LNCAP (cell line): Measurements from ENCODE around the gene CNTNAP2.

Source experiments
- CTCF ChIP-seq: fragments of 450-650 bp; IDR thresholded peaks from 2 replicates; pipeline ENCODE4 v1.5.1; 2017; ENCODE audit warnings: mild to moderate bottlenecking

CNTNAP2 gene

GRCh38 chr7:148332191-148333186 is 2215.9 kb downstream of the CNTNAP2 start:
- no peak for TF ChIP-seq CTCF

DNA sequence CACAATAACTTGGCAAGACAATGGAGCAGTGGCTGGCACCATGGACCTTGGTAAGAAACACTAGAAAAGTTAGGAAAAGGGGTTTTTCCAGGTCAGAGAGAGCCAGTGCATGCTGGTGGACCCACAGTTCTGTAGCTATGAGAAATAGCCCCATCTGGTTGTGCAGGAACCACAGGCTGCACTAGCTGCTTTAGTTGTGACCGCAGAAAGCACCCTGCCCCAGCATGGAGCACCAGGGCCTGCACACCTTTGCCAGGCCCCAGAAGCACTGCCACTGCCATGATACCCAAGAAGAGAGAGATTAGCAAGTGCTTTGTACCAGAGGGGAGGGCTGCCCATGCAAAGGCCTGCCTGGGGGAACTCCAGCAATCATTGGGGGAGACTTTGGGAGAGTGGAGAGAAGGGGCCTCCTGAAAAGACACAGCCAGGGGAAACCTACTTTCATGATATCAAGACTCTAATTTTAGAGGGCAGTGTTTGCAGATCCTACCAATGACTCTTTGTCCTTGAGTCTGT is 2217.9 kb downstream of the CNTNAP2 start:
- TF ChIP-seq CTCF = no peak

DNA sequence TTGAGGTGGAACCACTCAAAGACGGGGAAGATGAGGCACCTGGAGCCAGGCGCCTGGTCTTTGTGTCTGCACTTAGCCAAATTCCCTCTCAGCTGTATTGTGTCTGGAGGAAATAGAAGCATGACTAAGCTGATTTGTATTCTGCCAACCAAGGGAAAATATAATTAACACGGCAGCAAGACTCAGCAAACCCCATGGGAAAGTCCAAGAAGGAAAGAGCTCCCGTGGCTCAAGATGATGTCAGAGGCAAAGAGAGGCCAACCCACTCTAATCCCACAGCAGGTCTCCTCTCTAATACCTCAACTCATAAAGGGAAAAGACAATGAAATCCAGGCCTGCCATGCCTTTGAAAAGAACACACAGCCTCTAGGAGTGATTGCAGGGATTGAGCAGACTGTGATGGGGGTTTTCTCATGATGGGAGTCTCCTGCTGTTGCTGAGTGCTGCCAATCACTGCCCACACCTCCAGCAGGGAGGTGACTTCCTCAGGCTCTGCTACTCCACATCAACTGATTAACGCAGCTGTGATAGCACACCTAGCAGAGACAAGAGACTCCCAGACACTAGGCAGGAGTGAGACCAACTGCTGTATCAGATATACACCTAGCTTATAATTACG is 2218.5 kb downstream of the CNTNAP2 start:
- TF ChIP-seq CTCF = no peak

- TF ChIP-seq CTCF = no peak
Measured at GRCh38 chr7:148335790-148336189, 2219.2 kb downstream of the CNTNAP2 start.

GRCh38 chr7:148336411-148336810 is 2219.8 kb downstream of the CNTNAP2 start:
- TF ChIP-seq CTCF = no peak

- no peak for TF ChIP-seq CTCF
Measured at GRCh38 chr7:148337246-148337965, 2220.8 kb downstream of the CNTNAP2 start.

DNA sequence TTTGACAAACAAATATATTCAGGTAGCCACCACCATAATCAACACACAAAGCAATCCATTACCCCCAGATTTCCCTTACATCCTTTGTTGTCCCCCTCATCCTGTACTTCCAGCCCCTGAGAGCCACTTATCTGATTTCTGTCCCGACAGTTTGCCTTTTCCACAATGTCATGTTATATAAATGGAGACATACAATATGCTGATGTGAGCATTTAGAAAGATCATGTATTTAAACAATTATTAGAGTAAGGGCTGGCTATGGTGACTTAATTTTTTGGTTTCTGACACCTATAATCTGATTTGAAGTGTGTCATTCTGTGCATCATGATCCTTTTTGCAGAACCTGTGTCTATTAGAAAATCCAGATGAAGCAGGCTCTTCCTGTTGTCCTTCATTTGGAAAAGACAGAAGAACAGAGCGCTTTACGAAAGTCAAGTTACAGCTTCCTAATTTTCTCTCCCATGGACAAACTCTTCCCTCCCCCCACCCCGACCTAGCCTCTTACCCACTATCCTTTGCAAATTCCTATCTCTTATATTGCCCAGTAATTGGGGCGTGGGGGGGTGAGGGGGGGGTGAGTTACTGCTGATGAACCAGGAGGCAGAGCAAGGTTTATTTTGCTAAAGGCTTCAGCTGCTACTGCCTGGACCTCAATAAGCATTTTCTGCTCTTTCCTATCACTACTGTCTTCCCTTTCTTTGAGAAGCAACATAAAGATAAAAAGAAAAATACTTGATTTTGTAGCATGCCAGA is 2221.6 kb downstream of the CNTNAP2 start:
- TF ChIP-seq CTCF = no peak
